ENCODE data around the gene EBF4. TPM values are rescaled to one million over a fixed set of nuclear protein-coding genes. Genes with fewer than 3 reads are reported as not detected.
"Not testable (repeated sequence)": the region's sequence is repeated elsewhere in the genome, so short reads cannot be mapped to it uniquely, and the experiment has no call there.

EBF4 gene
- total RNA-seq, 2 donors from 2014 or later, result 14.8 to 31.4 TPM

GRCh38 chr20:2657674-2658073, 34.9 kb upstream of the EBF4 start:
- no peaks in the 10 kb centered on the region for H3K9me3 Mint-ChIP-seq
- H3K4me1 Mint-ChIP-seq (ENCODE audit: low read depth in 2 of 2), result peaks cover 45 to 51% of the 10 kb centered on the region in 2 donors
- H3K27me3 Mint-ChIP-seq, result no peaks in the 10 kb centered on the region
- peaks cover 49% of the 10 kb centered on the region for H3K36me3 Mint-ChIP-seq
- H3K4me3 Mint-ChIP-seq, result no peak overlapping the region
- H3K27ac Mint-ChIP-seq, result peak overlapping the region in 1 of 2 donors; percentile 72
- DNase-seq (ENCODE audit: low spot score) (no peak), ATAC-seq (no peak)

- DNase-seq (ENCODE audit: low spot score) (no peak), ATAC-seq (peak; percentile 34 to 48)
- H3K36me3 Mint-ChIP-seq, result peaks cover 49% of the 10 kb centered on the region
- peak overlapping the region in 1 of 2 donors; percentile 72 for H3K27ac Mint-ChIP-seq
- H3K4me1 Mint-ChIP-seq (ENCODE audit: low read depth in 2 of 2), result peaks cover 45 to 57% of the 10 kb centered on the region in 2 donors
- H3K27me3 Mint-ChIP-seq, result no peaks in the 10 kb centered on the region
- H3K4me3 Mint-ChIP-seq, result peak overlapping the region; percentile 21
- H3K9me3 Mint-ChIP-seq, result no peaks in the 10 kb centered on the region
These were observed 33.9 kb upstream of the EBF4 start for GRCh38 chr20:2658414-2659354.

GRCh38 chr20:2659547-2659946, 33.0 kb upstream of the EBF4 start:
- Mint-ChIP-seq H3K27ac (peak overlapping the region in 1 of 2 donors; percentile 72), H3K36me3 (peaks cover 53% of the 10 kb centered on the region), H3K4me1 (ENCODE audit: low read depth in 2 of 2) (peaks cover 44 to 57% of the 10 kb centered on the region in 2 donors)

GRCh38 chr20:2663364-2663886, 29.2 kb upstream of the EBF4 start:
- Mint-ChIP-seq H3K4me3 (peak overlapping the region; percentile 96), H3K27me3 (peaks cover 3 to 9% of the 10 kb centered on the region in 2 donors), H3K27ac (peak overlapping the region; percentile 96), H3K36me3 (peaks cover 26% of the 10 kb centered on the region), H3K9me3 (no peaks in the 10 kb centered on the region), H3K4me1 (ENCODE audit: low read depth in 2 of 2) (peaks cover 28 to 38% of the 10 kb centered on the region in 2 donors)
- ATAC-seq (no peak), DNase-seq (ENCODE audit: low spot score) (no peak)

More at GRCh38 chr20:2659547-2659946, 33.0 kb upstream of the EBF4 start:
- no peak overlapping the region for H3K4me3 Mint-ChIP-seq
- DNase-seq (ENCODE audit: low spot score) (no peak), ATAC-seq (no peak)
- no peaks in the 10 kb centered on the region for H3K9me3 Mint-ChIP-seq
- no peaks in the 10 kb centered on the region for H3K27me3 Mint-ChIP-seq

- ATAC-seq (peak; percentile 95 to 96), DNase-seq (ENCODE audit: low spot score) (peak; percentile 93)
- Mint-ChIP-seq H3K4me3 (peak within 1 kb of the TSS; percentile 96), H3K27me3 (peaks cover 3 to 13% of the 10 kb centered on the region in 2 donors), H3K36me3 (peaks cover 19% of the 10 kb centered on the region), H3K27ac (peak within 1 kb of the TSS; percentile 96), H3K4me1 (ENCODE audit: low read depth in 2 of 2) (peaks cover 21 to 32% of the 10 kb centered on the region in 2 donors), H3K9me3 (no peaks in the 10 kb centered on the region)
These were observed 28.5 kb upstream of the EBF4 start, which contains the start of gene IDH3B for GRCh38 chr20:2663887-2664719. IDH3B (minus strand) TSS chr20:2664216; CDS start chr20:2664188, 28 bp downstream.

- H3K9me3 Mint-ChIP-seq, result no peaks in the 10 kb centered on the region
- H3K4me1 Mint-ChIP-seq (ENCODE audit: low read depth in 2 of 2), result no peaks in the 10 kb centered on the region
- no peak for ATAC-seq
- H3K4me3 Mint-ChIP-seq, result no peak overlapping the region
- no peaks in the 10 kb centered on the region for H3K36me3 Mint-ChIP-seq
- H3K27ac Mint-ChIP-seq, result no peak overlapping the region
- no peak for DNase-seq (ENCODE audit: low spot score)
- H3K27me3 Mint-ChIP-seq, result peaks cover 3 to 13% of the 10 kb centered on the region in 2 donors
These were observed 20.6 kb upstream of the EBF4 start for GRCh38 chr20:2671977-2672376.

GRCh38 chr20:2672446-2672845, 20.1 kb upstream of the EBF4 start:
- ATAC-seq, result peak in 1 of 2 donors; percentile 33
- H3K27ac Mint-ChIP-seq, result no peak overlapping the region
- no peaks in the 10 kb centered on the region for H3K9me3 Mint-ChIP-seq
- H3K27me3 Mint-ChIP-seq, result peaks cover 3 to 13% of the 10 kb centered on the region in 2 donors
- H3K4me3 Mint-ChIP-seq, result no peak overlapping the region
- no peak for DNase-seq (ENCODE audit: low spot score)
- no peaks in the 10 kb centered on the region for H3K36me3 Mint-ChIP-seq
- H3K4me1 Mint-ChIP-seq (ENCODE audit: low read depth in 2 of 2), result no peaks in the 10 kb centered on the region

GRCh38 chr20:2673453-2673852, 19.1 kb upstream of the EBF4 start:
- DNase-seq (ENCODE audit: low spot score), result no peak
- H3K4me3 Mint-ChIP-seq, result no peak overlapping the region
- no peak overlapping the region for H3K27ac Mint-ChIP-seq
- no peaks in the 10 kb centered on the region for H3K36me3 Mint-ChIP-seq
- peaks cover under 1 to 4% of the 10 kb centered on the region in 2 donors for H3K27me3 Mint-ChIP-seq
- H3K4me1 Mint-ChIP-seq (ENCODE audit: low read depth in 2 of 2), result no peaks in the 10 kb centered on the region
- no peaks in the 10 kb centered on the region for H3K9me3 Mint-ChIP-seq
- no peak for ATAC-seq

- Mint-ChIP-seq H3K36me3 (no peaks in the 10 kb centered on the region), H3K4me3 (no peak overlapping the region), H3K4me1 (ENCODE audit: low read depth in 2 of 2) (peaks cover 0 to 5% of the 10 kb centered on the region in 2 donors), H3K27ac (no peak overlapping the region), H3K27me3 (peaks cover 9 to 30% of the 10 kb centered on the region in 2 donors), H3K9me3 (no peaks in the 10 kb centered on the region)
- DNase-seq (ENCODE audit: low spot score) (no peak), ATAC-seq (no peak)
These were observed 12.5 kb upstream of the EBF4 start for GRCh38 chr20:2680046-2680445.

- not testable (repeated sequence) for H3K27ac Mint-ChIP-seq; H3K9me3 Mint-ChIP-seq; ATAC-seq; H3K4me3 Mint-ChIP-seq; DNase-seq (ENCODE audit: low spot score); H3K4me1 Mint-ChIP-seq (ENCODE audit: low read depth in 2 of 2); H3K36me3 Mint-ChIP-seq
- H3K27me3 Mint-ChIP-seq, result peaks cover 9 to 30% of the 10 kb centered on the region in 2 donors
These were observed 10.5 kb upstream of the EBF4 start for GRCh38 chr20:2682040-2682439.

- not testable (repeated sequence) for DNase-seq (ENCODE audit: low spot score); H3K36me3 Mint-ChIP-seq; H3K4me3 Mint-ChIP-seq; H3K9me3 Mint-ChIP-seq
- peak overlapping the region in 1 of 2 donors; percentile 54 for H3K27ac Mint-ChIP-seq
- H3K27me3 Mint-ChIP-seq, result peaks cover 9 to 29% of the 10 kb centered on the region in 2 donors
- peak; percentile 70 to 81 for ATAC-seq
- H3K4me1 Mint-ChIP-seq (ENCODE audit: low read depth in 2 of 2), result peaks cover 21 to 23% of the 10 kb centered on the region in 2 donors
These were observed 7.8 kb upstream of the EBF4 start for GRCh38 chr20:2684817-2685216.

- peaks cover 9 to 14% of the 10 kb centered on the region in 2 donors for H3K27me3 Mint-ChIP-seq
- DNase-seq (ENCODE audit: low spot score) (no peak), ATAC-seq (no peak)
- H3K4me3 Mint-ChIP-seq, result peak overlapping the region; percentile 60
- H3K36me3 Mint-ChIP-seq, result no peaks in the 10 kb centered on the region
- H3K4me1 Mint-ChIP-seq (ENCODE audit: low read depth in 2 of 2), result peaks cover 38 to 39% of the 10 kb centered on the region in 2 donors
- no peaks in the 10 kb centered on the region for H3K9me3 Mint-ChIP-seq
- H3K27ac Mint-ChIP-seq, result peak overlapping the region; percentile 51 to 82
These were observed 5.1 kb upstream of the EBF4 start for GRCh38 chr20:2687514-2687913.

- peak; percentile 89 for DNase-seq (ENCODE audit: low spot score)
- ATAC-seq, result peak; percentile 87 to 89
- Mint-ChIP-seq H3K9me3 (no peaks in the 10 kb centered on the region), H3K36me3 (no peaks in the 10 kb centered on the region), H3K27me3 (peaks cover 8 to 9% of the 10 kb centered on the region in 2 donors), H3K27ac (peak overlapping the region; percentile 51 to 82), H3K4me3 (peak overlapping the region; percentile 60), H3K4me1 (ENCODE audit: low read depth in 2 of 2) (peaks cover 38 to 39% of the 10 kb centered on the region in 2 donors)
These were observed 4.5 kb upstream of the EBF4 start for GRCh38 chr20:2688041-2688591.

Data from natural killer cell treated with Interleukin-12 subunit alpha and Interleukin-12 subunit beta and Interleukin-15 and Interleukin-18, amount 100 ng/mL, for 72 hours (primary cell).